GM23248 (cell line): ENCODE results near the gene HSPB2.

Source experiments
- EZH2 ChIP-seq: fragments of 200-600 bp; sonication (generic); IDR thresholded peaks from 2 replicates; pipeline ENCODE4 v1.6.1; 2018; ENCODE audit warnings: antibody characterized with exemption, mild to moderate bottlenecking; ENCODE audit not compliant: insufficient read depth, poor library complexity, severe bottlenecking
- EZH2phosphoT487 ChIP-seq: fragments of 200-600 bp; sonication (generic); IDR thresholded peaks from 2 replicates; pipeline ENCODE4 v1.6.1; 2018; ENCODE audit warnings: antibody characterized with exemption, moderate library complexity, mild to moderate bottlenecking, low read depth; ENCODE audit not compliant: insufficient read depth

DNA sequence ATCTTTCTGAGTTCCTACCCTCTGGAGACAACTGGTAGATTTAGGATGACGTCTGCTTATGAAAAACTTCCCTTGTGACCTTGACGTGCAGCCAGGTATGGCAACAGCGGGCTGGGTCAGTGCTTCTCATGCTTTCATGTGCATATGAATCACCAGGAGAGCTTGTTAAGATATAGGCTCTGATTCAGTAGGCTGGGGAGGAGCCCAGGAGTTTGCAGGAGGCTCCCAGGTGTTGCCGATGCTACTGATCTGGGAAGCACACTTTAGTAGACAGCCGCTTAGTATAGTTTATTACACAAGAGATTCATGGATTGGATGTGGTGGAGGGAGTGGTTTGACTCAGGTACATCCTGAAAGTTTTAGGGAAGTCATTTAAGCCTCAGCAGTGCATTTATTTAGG lies 48.4 kb downstream of the HSPB2 start:
- TF ChIP-seq EZH2 = no peak
- TF ChIP-seq EZH2phosphoT487 = no peak
